ENCODE data around the gene OR10A6.
A peak's percentile ranks its signal among the peaks of the same experiment; 100 is the strongest.

The OR10A6 gene

GRCh38 chr11:7911011-7911410 lies 20.1 kb downstream of the OR10A6 start:
- DNase-seq (ENCODE audit: low read depth, low spot score) = no peak
- no peak overlapping the region for H3K27ac ChIP-seq

GRCh38 chr11:7910286-7910788 lies 20.7 kb downstream of the OR10A6 start:
- H3K27ac ChIP-seq = no peak overlapping the region
- DNase-seq (ENCODE audit: low read depth, low spot score) = no peak

GRCh38 chr11:7909585-7910285 lies 21.3 kb downstream of the OR10A6 start:
- DNase-seq (ENCODE audit: low read depth, low spot score) = no peak
- H3K27ac ChIP-seq = no peak overlapping the region

DNA sequence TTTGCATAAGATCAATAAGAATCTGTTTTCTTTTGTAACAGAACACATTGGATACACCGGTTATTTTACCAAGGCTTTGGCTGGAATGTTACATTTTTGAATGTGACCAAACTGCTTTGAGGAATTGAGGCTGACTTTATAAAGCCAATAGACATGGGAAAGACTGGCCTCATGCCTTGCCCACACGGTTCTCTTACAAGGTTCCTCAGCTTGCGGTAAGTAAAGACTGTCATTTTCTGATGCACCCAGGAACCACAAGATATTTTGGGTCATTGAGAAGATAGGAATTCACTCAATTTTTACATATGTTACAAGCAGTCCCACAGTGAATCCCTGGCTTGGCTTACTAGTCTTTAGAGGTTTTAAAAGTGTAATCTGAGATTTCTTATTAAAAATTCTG lies 23.9 kb downstream of the OR10A6 start:
- H3K27ac ChIP-seq = peak overlapping the region; percentile 93
- no peak for DNase-seq (ENCODE audit: low read depth, low spot score)

- DNase-seq (ENCODE audit: low read depth, low spot score) = no peak
- peak overlapping the region; percentile 93 for H3K27ac ChIP-seq
Observed at GRCh38 chr11:7906481-7906880, 24.6 kb downstream of the OR10A6 start.

- no peak for DNase-seq (ENCODE audit: low read depth, low spot score)
- peak overlapping the region; percentile 93 for H3K27ac ChIP-seq
Observed at GRCh38 chr11:7905961-7906429, 25.1 kb downstream of the OR10A6 start.

- H3K27ac ChIP-seq = peak overlapping the region; percentile 93
- no peak for DNase-seq (ENCODE audit: low read depth, low spot score)
Observed at GRCh38 chr11:7905549-7905948, 25.5 kb downstream of the OR10A6 start.

DNA sequence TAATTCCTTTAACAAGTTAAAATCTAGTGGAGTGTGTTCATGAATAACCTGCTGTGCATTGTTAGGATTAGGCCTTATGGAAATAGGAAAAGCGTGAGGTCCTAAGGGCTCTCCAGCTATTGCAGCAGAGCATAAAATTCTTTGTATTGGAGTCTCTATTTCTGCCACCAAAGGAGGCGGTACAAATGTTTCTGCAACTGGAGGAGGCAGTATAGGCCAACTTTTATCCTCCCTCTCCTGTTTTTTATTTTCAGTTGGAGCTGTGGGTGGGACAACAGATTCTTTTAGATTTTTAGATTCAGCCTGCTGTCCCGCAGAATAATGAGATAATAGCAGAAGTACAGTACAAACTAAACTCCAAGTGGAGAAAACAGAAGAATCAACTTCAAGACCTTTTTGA lies 26.2 kb downstream of the OR10A6 start:
- DNase-seq (ENCODE audit: low read depth, low spot score) = no peak
- H3K27ac ChIP-seq = peak overlapping the region; percentile 93

GRCh38 chr11:7903940-7904339 lies 27.1 kb downstream of the OR10A6 start:
- peak overlapping the region; percentile 93 for H3K27ac ChIP-seq
- no peak for DNase-seq (ENCODE audit: low read depth, low spot score)

- H3K27ac ChIP-seq = peak overlapping the region; percentile 36
- no peak for DNase-seq (ENCODE audit: low read depth, low spot score)
Observed at GRCh38 chr11:7901319-7901854, 29.7 kb downstream of the OR10A6 start.

DNA sequence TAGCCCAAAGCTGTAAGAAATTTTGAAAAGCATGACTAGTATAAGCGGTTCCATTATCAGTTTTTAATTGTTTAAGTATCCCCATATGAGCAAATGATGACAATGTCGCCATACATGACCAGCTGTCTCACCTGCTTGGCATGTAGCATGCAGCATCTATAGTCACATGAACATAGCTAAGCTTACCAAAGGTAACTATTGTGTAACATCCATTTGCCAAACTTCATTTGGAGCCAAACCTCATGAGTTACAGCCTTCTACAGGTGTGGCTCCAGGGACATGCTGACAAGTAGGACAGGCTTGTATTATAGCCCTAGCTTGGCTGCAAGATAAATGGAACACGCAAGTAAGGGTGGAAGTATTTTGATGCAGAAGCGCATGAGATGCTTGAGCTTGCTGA lies 30.4 kb downstream of the OR10A6 start:
- DNase-seq (ENCODE audit: low read depth, low spot score) = peak; percentile 45
- peak overlapping the region; percentile 36 for H3K27ac ChIP-seq

GRCh38 chr11:7899418-7899817 lies 31.6 kb downstream of the OR10A6 start:
- DNase-seq (ENCODE audit: low read depth, low spot score) = no peak
- peak overlapping the region; percentile 36 for H3K27ac ChIP-seq

DNA sequence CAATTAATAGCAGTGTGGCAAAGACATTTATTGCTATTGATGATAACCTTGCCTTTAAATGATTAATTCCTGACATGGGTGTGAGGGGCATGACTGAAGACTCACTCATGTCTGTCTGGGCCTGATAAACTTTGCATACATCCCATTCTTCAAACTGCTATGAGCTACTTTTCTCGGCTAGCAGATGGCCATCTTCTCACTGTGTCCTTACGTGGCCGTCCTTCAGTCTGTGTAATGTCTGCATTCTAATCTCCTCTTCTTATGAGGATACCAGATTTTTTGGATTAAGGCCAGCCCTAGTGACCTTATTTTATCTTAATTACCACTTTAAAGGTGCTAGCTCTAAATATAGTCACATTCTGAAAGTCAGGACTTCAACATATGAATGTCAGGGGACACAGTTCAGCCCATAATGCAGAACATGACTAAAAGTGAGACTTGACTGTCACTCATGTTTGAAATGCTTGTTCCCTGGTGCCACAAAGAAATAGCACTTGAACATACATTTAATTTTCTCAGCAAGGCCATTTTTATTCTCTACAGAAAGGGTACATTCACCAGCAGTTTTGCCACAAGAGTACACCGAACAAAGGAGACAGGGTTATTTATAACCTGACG lies 32.3 kb downstream of the OR10A6 start:
- peak overlapping the region; percentile 36 for H3K27ac ChIP-seq
- no peak for DNase-seq (ENCODE audit: low read depth, low spot score)

DNA sequence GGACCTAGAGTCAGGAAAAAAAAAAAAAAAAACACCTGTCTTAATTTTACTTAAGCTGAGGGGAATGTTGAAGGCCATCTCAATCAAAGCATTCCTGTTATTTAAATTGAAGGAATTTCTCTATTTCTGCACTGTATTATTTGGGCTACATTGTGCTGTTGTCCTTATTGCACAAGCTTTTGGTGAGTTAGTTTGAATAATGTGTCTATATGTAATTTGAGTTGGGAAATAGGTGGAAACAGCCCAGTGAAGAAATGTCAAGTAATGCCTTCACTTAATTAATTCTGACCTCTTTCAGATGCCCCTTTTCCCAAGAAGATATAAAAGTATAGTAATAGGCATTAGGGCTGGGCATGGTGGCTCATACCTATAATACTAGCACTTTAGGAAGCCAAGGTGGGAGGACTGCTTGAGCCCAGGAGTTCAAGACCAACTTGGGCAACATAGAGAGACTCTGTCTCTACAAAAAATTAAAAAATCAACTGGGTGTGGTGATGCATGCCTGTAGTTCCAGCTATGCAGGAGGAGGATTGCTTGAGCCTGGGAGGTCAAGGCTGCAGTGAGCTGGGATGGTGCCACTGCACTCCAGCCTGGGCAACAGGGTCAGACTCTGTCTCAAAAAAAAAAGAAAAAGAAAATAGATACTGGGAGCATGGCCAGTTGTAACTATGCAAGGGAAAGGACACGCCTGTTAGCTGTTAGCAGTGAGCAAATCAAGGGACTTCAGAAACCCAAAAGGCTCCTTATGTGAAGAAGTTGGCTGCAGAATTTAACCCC lies 34.9 kb downstream of the OR10A6 start:
- H3K27ac ChIP-seq = no peak overlapping the region

GRCh38 chr11:7894251-7894650 lies 36.8 kb downstream of the OR10A6 start:
- H3K27ac ChIP-seq = no peak overlapping the region

More for the DNA sequence above, 34.9 kb downstream of the OR10A6 start:
- no peak for DNase-seq (ENCODE audit: low read depth, low spot score)

DNA sequence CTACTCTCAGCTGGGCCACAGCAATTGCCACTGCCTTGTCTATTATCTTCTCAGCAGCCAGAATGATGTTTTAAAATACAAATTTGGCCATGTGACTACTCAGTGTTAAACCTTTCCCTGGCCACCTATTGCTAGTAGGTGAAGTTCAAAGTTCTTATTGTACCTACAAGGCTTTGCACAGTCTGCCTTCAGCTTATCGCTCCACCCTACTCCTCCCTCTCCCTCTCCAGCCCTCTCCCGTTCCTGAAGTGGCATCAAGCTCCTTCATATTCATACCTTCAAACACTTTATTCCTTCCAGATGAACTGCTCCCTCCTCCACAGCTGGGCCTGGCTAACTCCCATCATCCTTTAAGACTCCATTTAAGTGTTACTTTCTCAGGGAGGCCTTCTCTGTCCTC lies 37.3 kb downstream of the OR10A6 start:
- DNase-seq (ENCODE audit: low read depth, low spot score) = no peak
- no peak overlapping the region for H3K27ac ChIP-seq

More at GRCh38 chr11:7894251-7894650, 36.8 kb downstream of the OR10A6 start:
- no peak for DNase-seq (ENCODE audit: low read depth, low spot score)

DNA sequence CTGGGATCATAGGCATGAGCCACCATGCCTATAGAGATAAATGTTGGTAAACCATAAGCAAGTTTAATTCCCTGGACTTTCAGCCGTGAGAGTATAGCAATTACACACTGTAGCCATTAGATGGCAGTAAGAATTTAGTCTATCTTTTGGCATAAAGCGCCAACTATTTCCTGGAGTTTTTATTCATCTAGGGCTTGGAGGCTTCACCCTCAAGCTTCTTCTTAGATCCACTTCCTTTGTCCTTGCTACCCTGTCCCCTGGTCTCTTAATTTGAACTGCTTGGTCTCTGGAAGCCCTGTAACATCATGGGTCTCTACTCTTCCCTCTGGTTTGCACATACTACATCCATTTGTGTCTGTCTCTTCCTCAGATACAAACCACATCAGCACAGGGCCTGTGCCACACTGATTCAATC lies 38.2 kb downstream of the OR10A6 start:
- DNase-seq (ENCODE audit: low read depth, low spot score) = no peak
- no peak overlapping the region for H3K27ac ChIP-seq

GRCh38 chr11:7892059-7892699 lies 38.9 kb downstream of the OR10A6 start:
- no peak for DNase-seq (ENCODE audit: low read depth, low spot score)

GRCh38 chr11:7890417-7891172 lies 40.5 kb downstream of the OR10A6 start:
- no peak for DNase-seq (ENCODE audit: low read depth, low spot score)
- no peak overlapping the region for H3K27ac ChIP-seq

More at GRCh38 chr11:7892059-7892699, 38.9 kb downstream of the OR10A6 start:
- no peak overlapping the region for H3K27ac ChIP-seq
